Measurements from ENCODE around the gene FTCDNL1. TPM values are rescaled to one million over a fixed set of nuclear protein-coding genes. Genes with fewer than 3 reads are reported as not detected.

The FTCDNL1 gene
- total RNA-seq, 2 donors from 2014 or later = 0.70 to 1.5 TPM

GRCh38 chr2:199777916-199778315 lies 73.1 kb downstream of the FTCDNL1 start:
- no peaks in the 10 kb centered on the region for H3K36me3 ChIP-seq (ENCODE audit: control insufficient read depth, insufficient read depth, low read length)
- H3K27me3 Mint-ChIP-seq (ENCODE audit: insufficient read depth) = no peaks in the 10 kb centered on the region
- no peak overlapping the region for H3K9ac ChIP-seq (ENCODE audit: extremely low read depth, low read length, poor library complexity, severe bottlenecking)
- H3K36me3 Mint-ChIP-seq (ENCODE audit: low read depth) = no peaks in the 10 kb centered on the region
- no peak overlapping the region for H3K27ac ChIP-seq (ENCODE audit: low read depth, low read length)
- H3K4me1 Mint-ChIP-seq = no peaks in the 10 kb centered on the region
- H3K4me1 ChIP-seq (ENCODE audit: control insufficient read depth, insufficient read depth, low read length) = no peaks in the 10 kb centered on the region
- TF ChIP-seq CTCF (conservative IDR thresholded peaks at IDR 0.05) = no peak
- no peak overlapping the region for H3K4me3 Mint-ChIP-seq
- H3K4me3 ChIP-seq (ENCODE audit: low read length) = no peak overlapping the region
- H3K9me3 Mint-ChIP-seq = peaks cover 25% of the 10 kb centered on the region
- 94 to 100% methylated on average over 1 to 2 of the region's 2 CpGs for WGBS, 2 experiments (ENCODE audit: insufficient coverage in 1 of 2, insufficient read length in 1 of 2)
- DNase-seq = no peak
- no peak overlapping the region for H3K27ac Mint-ChIP-seq
- H3K27me3 ChIP-seq (ENCODE audit: control insufficient read depth, insufficient read depth, low read length, poor library complexity, severe bottlenecking) = no peaks in the 10 kb centered on the region
- peaks cover 6% of the 10 kb centered on the region for H3K9me3 ChIP-seq (ENCODE audit: control insufficient read depth, low read length)

DNA sequence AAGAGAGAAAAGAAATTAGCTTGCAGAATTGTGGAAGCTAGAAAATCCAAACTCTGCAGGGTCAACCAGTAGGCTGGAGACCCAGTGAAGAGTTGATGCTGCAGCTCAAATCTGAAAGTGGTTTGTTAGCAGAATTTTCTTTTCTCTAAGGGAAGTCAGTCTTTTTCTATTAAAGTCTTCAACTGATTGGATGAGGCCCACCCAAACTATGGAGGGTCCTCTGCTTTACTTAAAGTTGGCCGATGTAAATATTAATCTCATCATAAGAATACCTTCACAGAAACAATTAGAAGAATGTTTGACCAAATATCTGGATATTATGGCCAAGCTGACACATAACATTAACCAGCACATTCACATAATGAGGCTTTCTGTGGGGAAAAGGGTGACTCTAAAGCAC lies 73.7 kb downstream of the FTCDNL1 start:
- no peaks in the 10 kb centered on the region for H3K4me1 Mint-ChIP-seq
- H3K27ac Mint-ChIP-seq = no peak overlapping the region
- no peak for DNase-seq
- H3K27ac ChIP-seq (ENCODE audit: low read depth, low read length) = no peak overlapping the region
- H3K4me3 ChIP-seq (ENCODE audit: low read length) = no peak overlapping the region
- no peaks in the 10 kb centered on the region for H3K27me3 ChIP-seq (ENCODE audit: control insufficient read depth, insufficient read depth, low read length, poor library complexity, severe bottlenecking)
- H3K36me3 Mint-ChIP-seq (ENCODE audit: low read depth) = no peaks in the 10 kb centered on the region
- TF ChIP-seq CTCF (conservative IDR thresholded peaks at IDR 0.05) = no peak
- no peaks in the 10 kb centered on the region for H3K4me1 ChIP-seq (ENCODE audit: control insufficient read depth, insufficient read depth, low read length)
- H3K27me3 Mint-ChIP-seq (ENCODE audit: insufficient read depth) = no peaks in the 10 kb centered on the region
- H3K36me3 ChIP-seq (ENCODE audit: control insufficient read depth, insufficient read depth, low read length) = no peaks in the 10 kb centered on the region
- no peak overlapping the region for H3K4me3 Mint-ChIP-seq
- H3K9me3 ChIP-seq (ENCODE audit: control insufficient read depth, low read length) = peaks cover 6% of the 10 kb centered on the region
- peaks cover 25% of the 10 kb centered on the region for H3K9me3 Mint-ChIP-seq
- WGBS, 2 experiments (ENCODE audit: insufficient coverage in 1 of 2, insufficient read length in 1 of 2) = 93 to 100% methylated on average over 1 of the region's 1 CpG
- H3K9ac ChIP-seq (ENCODE audit: extremely low read depth, low read length, poor library complexity, severe bottlenecking) = no peak overlapping the region

- H3K9ac ChIP-seq (ENCODE audit: extremely low read depth, low read length, poor library complexity, severe bottlenecking) = no peak overlapping the region
- Mint-ChIP-seq H3K27ac (no peak overlapping the region), H3K27me3 (ENCODE audit: insufficient read depth) (no peaks in the 10 kb centered on the region), H3K4me1 (no peaks in the 10 kb centered on the region), H3K36me3 (ENCODE audit: low read depth) (no peaks in the 10 kb centered on the region), H3K9me3 (peaks cover 10% of the 10 kb centered on the region), H3K4me3 (no peak overlapping the region)
- no peaks in the 10 kb centered on the region for H3K4me1 ChIP-seq (ENCODE audit: control insufficient read depth, insufficient read depth, low read length)
- no peaks in the 10 kb centered on the region for H3K36me3 ChIP-seq (ENCODE audit: control insufficient read depth, insufficient read depth, low read length)
- no peak for TF ChIP-seq CTCF (conservative IDR thresholded peaks at IDR 0.05)
- H3K27ac ChIP-seq (ENCODE audit: low read depth, low read length) = no peak overlapping the region
- H3K27me3 ChIP-seq (ENCODE audit: control insufficient read depth, insufficient read depth, low read length, poor library complexity, severe bottlenecking) = peaks cover 7% of the 10 kb centered on the region
- no peaks in the 10 kb centered on the region for H3K9me3 ChIP-seq (ENCODE audit: control insufficient read depth, low read length)
- 94 to 100% methylated on average over 2 to 3 of the region's 3 CpGs for WGBS, 2 experiments (ENCODE audit: insufficient coverage in 1 of 2, insufficient read length in 1 of 2)
- DNase-seq = no peak
- H3K4me3 ChIP-seq (ENCODE audit: low read length) = no peak overlapping the region
These were observed 75.7 kb downstream of the FTCDNL1 start for GRCh38 chr2:199775267-199775666.

Data from endodermal cell (in vitro differentiated cells).